Measurements from ENCODE around the gene SRC. TPM values are rescaled to one million over a fixed set of nuclear protein-coding genes. Genes with fewer than 3 reads are reported as not detected.

Gene SRC
- total and polyA plus RNA-seq, 2 donors, result 26.9 to 53.2 TPM

- WGBS, result 99% methylated on average over 4 of the region's 4 CpGs
These were observed 95.1 kb downstream of the SRC start for GRCh38 chr20:37441023-37441422.

GRCh38 chr20:37442547-37442946 is 96.6 kb downstream of the SRC start:
- Histone ChIP-seq H3K4me3 (ENCODE audit: low read depth, low read length) (no peak overlapping the region), H3K36me3 (ENCODE audit: insufficient read depth) (no peaks in the 10 kb centered on the region), H3K27ac (ENCODE audit: low read depth) (no peak overlapping the region), H3K4me1 (ENCODE audit: insufficient read depth) (no peaks in the 10 kb centered on the region)
- WGBS, result 82% methylated on average over 1 of the region's 1 CpG
- no peak for DNase-seq (ENCODE audit: extremely low spot score)

More at GRCh38 chr20:37441023-37441422, 95.1 kb downstream of the SRC start:
- Histone ChIP-seq H3K36me3 (ENCODE audit: insufficient read depth) (no peaks in the 10 kb centered on the region), H3K4me1 (ENCODE audit: insufficient read depth) (no peaks in the 10 kb centered on the region), H3K27ac (ENCODE audit: low read depth) (no peak overlapping the region), H3K4me3 (ENCODE audit: low read depth, low read length) (no peak overlapping the region)
- no peak for DNase-seq (ENCODE audit: extremely low spot score)

GRCh38 chr20:37442986-37443385 is 97.0 kb downstream of the SRC start:
- no peaks in the 10 kb centered on the region for H3K36me3 ChIP-seq (ENCODE audit: insufficient read depth)
- H3K27ac ChIP-seq (ENCODE audit: low read depth), result no peak overlapping the region
- 66% methylated on average over 3 of the region's 3 CpGs for WGBS
- no peak for DNase-seq (ENCODE audit: extremely low spot score)
- H3K4me3 ChIP-seq (ENCODE audit: low read depth, low read length), result no peak overlapping the region
- H3K4me1 ChIP-seq (ENCODE audit: insufficient read depth), result no peaks in the 10 kb centered on the region

- no peaks in the 10 kb centered on the region for H3K36me3 ChIP-seq (ENCODE audit: insufficient read depth)
- no peak overlapping the region for H3K27ac ChIP-seq (ENCODE audit: low read depth)
- no peak overlapping the region for H3K4me3 ChIP-seq (ENCODE audit: low read depth, low read length)
- DNase-seq (ENCODE audit: extremely low spot score), result no peak
- H3K4me1 ChIP-seq (ENCODE audit: insufficient read depth), result no peaks in the 10 kb centered on the region
- WGBS, result 82% methylated on average over 4 of the region's 4 CpGs
These were observed 97.7 kb downstream of the SRC start for GRCh38 chr20:37443596-37443995.

- H3K36me3 ChIP-seq (ENCODE audit: insufficient read depth), result no peaks in the 10 kb centered on the region
- no peaks in the 10 kb centered on the region for H3K4me1 ChIP-seq (ENCODE audit: insufficient read depth)
- H3K4me3 ChIP-seq (ENCODE audit: low read depth, low read length), result no peak overlapping the region
- WGBS, result 68% methylated on average over 6 of the region's 6 CpGs
- H3K27ac ChIP-seq (ENCODE audit: low read depth), result no peak overlapping the region
- DNase-seq (ENCODE audit: extremely low spot score), result no peak
These were observed 99.1 kb downstream of the SRC start for GRCh38 chr20:37445041-37445440.

GRCh38 chr20:37446286-37447032 is 100.5 kb downstream of the SRC start:
- Histone ChIP-seq H3K27ac (ENCODE audit: low read depth) (no peak overlapping the region), H3K4me3 (ENCODE audit: low read depth, low read length) (no peak overlapping the region), H3K36me3 (ENCODE audit: insufficient read depth) (no peaks in the 10 kb centered on the region), H3K4me1 (ENCODE audit: insufficient read depth) (no peaks in the 10 kb centered on the region)
- WGBS, result 73% methylated on average over 5 of the region's 5 CpGs
- no peak for DNase-seq (ENCODE audit: extremely low spot score)

- H3K4me1 ChIP-seq (ENCODE audit: insufficient read depth), result no peaks in the 10 kb centered on the region
- no peaks in the 10 kb centered on the region for H3K36me3 ChIP-seq (ENCODE audit: insufficient read depth)
- WGBS, result 90% methylated on average over 3 of the region's 3 CpGs
- no peak overlapping the region for H3K27ac ChIP-seq (ENCODE audit: low read depth)
- DNase-seq (ENCODE audit: extremely low spot score), result no peak
- no peak overlapping the region for H3K4me3 ChIP-seq (ENCODE audit: low read depth, low read length)
These were observed 101.7 kb downstream of the SRC start for GRCh38 chr20:37447688-37448087.

- DNase-seq (ENCODE audit: extremely low spot score), result no peak
These were observed 103.3 kb downstream of the SRC start for GRCh38 chr20:37449276-37449675.

DNA sequence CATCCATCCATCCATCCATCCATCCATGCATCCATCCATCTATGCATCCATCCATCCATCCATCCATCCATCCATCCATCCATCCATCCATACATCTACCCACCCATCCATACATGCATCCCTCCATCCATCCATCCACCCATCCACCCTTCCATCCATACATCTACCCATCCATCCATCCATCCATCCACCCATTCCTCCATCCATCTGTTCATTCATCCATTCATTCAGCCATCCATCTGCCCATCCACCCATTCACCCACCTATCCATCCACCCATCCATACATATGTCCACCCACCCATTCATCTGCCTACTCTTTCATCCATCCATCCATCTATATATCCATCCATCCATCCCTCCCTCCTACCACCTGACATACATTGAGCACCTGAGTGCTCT is 104.4 kb downstream of the SRC start:
- no peaks in the 10 kb centered on the region for H3K36me3 ChIP-seq (ENCODE audit: insufficient read depth)
- no peak overlapping the region for H3K4me3 ChIP-seq (ENCODE audit: low read depth, low read length)
- no peak for DNase-seq (ENCODE audit: extremely low spot score)

More at GRCh38 chr20:37449276-37449675, 103.3 kb downstream of the SRC start:
- no peak overlapping the region for H3K27ac ChIP-seq (ENCODE audit: low read depth)
- 82% methylated on average over 12 of the region's 12 CpGs for WGBS
- H3K36me3 ChIP-seq (ENCODE audit: insufficient read depth), result no peaks in the 10 kb centered on the region
- no peak overlapping the region for H3K4me3 ChIP-seq (ENCODE audit: low read depth, low read length)
- no peaks in the 10 kb centered on the region for H3K4me1 ChIP-seq (ENCODE audit: insufficient read depth)

DNA sequence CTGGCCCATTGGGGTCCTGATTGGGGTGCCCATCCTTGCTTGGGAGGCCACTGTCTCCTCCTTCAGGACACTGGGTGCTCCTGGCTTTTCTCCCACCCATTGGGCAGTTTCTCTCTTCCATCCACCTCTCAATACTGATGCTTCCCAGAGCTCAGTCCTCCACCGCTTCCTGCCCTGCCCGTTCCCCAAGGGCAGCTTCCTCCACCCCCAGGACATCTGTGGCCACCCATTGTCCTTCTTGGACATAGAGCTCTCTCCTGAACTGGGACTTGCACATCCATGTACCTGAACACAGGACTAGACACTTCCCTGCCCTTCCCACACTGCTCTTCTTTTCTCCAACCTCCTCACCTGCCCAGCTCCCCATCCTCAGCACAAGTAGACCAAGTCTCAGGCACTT is 105.7 kb downstream of the SRC start:
- WGBS, result 86% methylated on average over 2 of the region's 2 CpGs
- Histone ChIP-seq H3K4me1 (ENCODE audit: insufficient read depth) (no peaks in the 10 kb centered on the region), H3K4me3 (ENCODE audit: low read depth, low read length) (no peak overlapping the region), H3K36me3 (ENCODE audit: insufficient read depth) (no peaks in the 10 kb centered on the region), H3K27ac (ENCODE audit: low read depth) (no peak overlapping the region)
- no peak for DNase-seq (ENCODE audit: extremely low spot score)

More for the DNA sequence above, 104.4 kb downstream of the SRC start:
- H3K4me1 ChIP-seq (ENCODE audit: insufficient read depth), result no peaks in the 10 kb centered on the region
- no peak overlapping the region for H3K27ac ChIP-seq (ENCODE audit: low read depth)

- Histone ChIP-seq H3K4me1 (ENCODE audit: insufficient read depth) (no peaks in the 10 kb centered on the region), H3K36me3 (ENCODE audit: insufficient read depth) (no peaks in the 10 kb centered on the region), H3K4me3 (ENCODE audit: low read depth, low read length) (no peak overlapping the region), H3K27ac (ENCODE audit: low read depth) (no peak overlapping the region)
- no peak for DNase-seq (ENCODE audit: extremely low spot score)
- WGBS, result 52% methylated on average over 3 of the region's 3 CpGs
These were observed 106.3 kb downstream of the SRC start for GRCh38 chr20:37452236-37452635.

- WGBS, result 49% methylated on average over 3 of the region's 3 CpGs
- no peak overlapping the region for H3K27ac ChIP-seq (ENCODE audit: low read depth)
- no peaks in the 10 kb centered on the region for H3K4me1 ChIP-seq (ENCODE audit: insufficient read depth)
- H3K4me3 ChIP-seq (ENCODE audit: low read depth, low read length), result no peak overlapping the region
- DNase-seq (ENCODE audit: extremely low spot score), result no peak
- H3K36me3 ChIP-seq (ENCODE audit: insufficient read depth), result no peaks in the 10 kb centered on the region
These were observed 107.3 kb downstream of the SRC start for GRCh38 chr20:37453288-37453687.

GRCh38 chr20:37453836-37454235 is 107.9 kb downstream of the SRC start:
- WGBS, result 85% methylated on average over 5 of the region's 5 CpGs
- no peak for DNase-seq (ENCODE audit: extremely low spot score)
- no peak overlapping the region for H3K27ac ChIP-seq (ENCODE audit: low read depth)
- no peaks in the 10 kb centered on the region for H3K4me1 ChIP-seq (ENCODE audit: insufficient read depth)
- no peaks in the 10 kb centered on the region for H3K36me3 ChIP-seq (ENCODE audit: insufficient read depth)
- H3K4me3 ChIP-seq (ENCODE audit: low read depth, low read length), result no peak overlapping the region

- no peak for DNase-seq (ENCODE audit: extremely low spot score)
These were observed 108.9 kb downstream of the SRC start for GRCh38 chr20:37454636-37455385.

More at GRCh38 chr20:37454636-37455385, 108.9 kb downstream of the SRC start:
- Histone ChIP-seq H3K4me3 (ENCODE audit: low read depth, low read length) (no peak overlapping the region), H3K27ac (ENCODE audit: low read depth) (no peak overlapping the region), H3K36me3 (ENCODE audit: insufficient read depth) (no peaks in the 10 kb centered on the region), H3K4me1 (ENCODE audit: insufficient read depth) (no peaks in the 10 kb centered on the region)
